HEK293 (cell line): Measurements from ENCODE around the gene GUCA2B.

ENCODE experiments used
- CTCF ChIP-seq: fragments of 450-650 bp; formaldehyde crosslinking; IDR thresholded peaks from 2 replicates; pipeline ENCODE4 v1.5.1; 2016; ENCODE audit warnings: missing biosample characterization, missing genetic modification characterization
- HIC1 ChIP-seq: fragments of 450-650 bp; formaldehyde crosslinking; IDR thresholded peaks from 2 replicates; pipeline ENCODE4 v1.5.1; 2016; ENCODE audit warnings: missing biosample characterization, missing genetic modification characterization
- PATZ1 ChIP-seq: fragments of 450-650 bp; formaldehyde crosslinking; IDR thresholded peaks from 2 replicates; pipeline ENCODE4 v1.5.1; 2016; ENCODE audit warnings: missing biosample characterization, missing genetic modification characterization
- PBX3 ChIP-seq: sonication (generic); formaldehyde crosslinking; IDR thresholded peaks from 2 replicates; pipeline ENCODE4 v1.8.1; 2022; ENCODE audit warnings: mild to moderate bottlenecking, moderate library complexity, missing genetic modification reagents
- PRDM4 ChIP-seq: fragments of 450-650 bp; formaldehyde crosslinking; IDR thresholded peaks from 2 replicates; pipeline ENCODE4 v1.5.1; 2017; ENCODE audit warnings: missing biosample characterization, missing genetic modification characterization
- PRDM6 ChIP-seq: fragments of 450-650 bp; formaldehyde crosslinking; IDR thresholded peaks from 2 replicates; pipeline ENCODE4 v1.5.1; 2017; ENCODE audit warnings: missing biosample characterization, missing genetic modification characterization
- SP7 ChIP-seq: fragments of 450-650 bp; formaldehyde crosslinking; IDR thresholded peaks from 2 replicates; pipeline ENCODE4 v1.5.1; 2016; ENCODE audit warnings: missing biosample characterization, missing genetic modification characterization
- YY2 ChIP-seq: fragments of 450-650 bp; formaldehyde crosslinking; IDR thresholded peaks from 2 replicates; pipeline ENCODE4 v1.5.1; 2016; ENCODE audit warnings: missing biosample characterization, missing genetic modification characterization
- ZBTB1 ChIP-seq: fragments of 450-650 bp; formaldehyde crosslinking; IDR thresholded peaks from 2 replicates; pipeline ENCODE4 v1.5.1; 2016; ENCODE audit warnings: missing biosample characterization, missing genetic modification characterization
- ZBTB44 ChIP-seq: fragments of 450-650 bp; IDR thresholded peaks from 2 replicates; pipeline ENCODE4 v1.5.1; 2018; ENCODE audit warnings: missing biosample characterization, mild to moderate bottlenecking, missing genetic modification characterization
- ZFP69B ChIP-seq: fragments of 450-650 bp; formaldehyde crosslinking; IDR thresholded peaks from 2 replicates; pipeline ENCODE4 v1.5.1; 2016; ENCODE audit warnings: missing biosample characterization, missing genetic modification characterization
- ZNF148 ChIP-seq: fragments of 450-650 bp; formaldehyde crosslinking; IDR thresholded peaks from 2 replicates; pipeline ENCODE4 v1.5.0; 2017; ENCODE audit warnings: missing biosample characterization, missing genetic modification characterization, borderline replicate concordance
- ZNF16 ChIP-seq: fragments of 450-650 bp; formaldehyde crosslinking; IDR thresholded peaks from 2 replicates; pipeline ENCODE4 v1.5.1; 2016; ENCODE audit warnings: low read depth, missing biosample characterization, missing genetic modification characterization
- ZNF18 ChIP-seq: fragments of 450-650 bp; formaldehyde crosslinking; IDR thresholded peaks from 2 replicates; pipeline ENCODE4 v1.5.1; 2016; ENCODE audit warnings: missing biosample characterization, missing genetic modification characterization
- ZNF302 ChIP-seq: fragments of 450-650 bp; formaldehyde crosslinking; IDR thresholded peaks from 2 replicates; pipeline ENCODE4 v1.5.1; 2016; ENCODE audit warnings: missing biosample characterization, missing genetic modification characterization, low read depth
- ZNF350 ChIP-seq: fragments of 450-650 bp; formaldehyde crosslinking; IDR thresholded peaks from 2 replicates; pipeline ENCODE4 v1.5.0; 2017; ENCODE audit warnings: missing biosample characterization, mild to moderate bottlenecking, missing genetic modification characterization
- ZNF354C ChIP-seq: fragments of 450-650 bp; formaldehyde crosslinking; IDR thresholded peaks from 2 replicates; pipeline ENCODE4 v1.5.1; 2016; ENCODE audit warnings: missing biosample characterization, missing genetic modification characterization, low read depth, borderline replicate concordance
- ZNF488 ChIP-seq: fragments of 450-650 bp; formaldehyde crosslinking; IDR thresholded peaks from 2 replicates; pipeline ENCODE4 v1.5.1; 2016; ENCODE audit warnings: missing biosample characterization, missing genetic modification characterization
- ZNF514 ChIP-seq: fragments of 450-650 bp; formaldehyde crosslinking; IDR thresholded peaks from 2 replicates; pipeline ENCODE4 v1.5.1; 2016; ENCODE audit warnings: missing biosample characterization, missing genetic modification characterization
- ZNF560 ChIP-seq: fragments of 450-650 bp; formaldehyde crosslinking; IDR thresholded peaks from 2 replicates; pipeline ENCODE4 v1.5.1; 2017; ENCODE audit warnings: missing biosample characterization, missing genetic modification characterization, borderline replicate concordance

GUCA2B gene

GRCh38 chr1:42177541-42177981 lies 24.4 kb downstream of the GUCA2B start (continued):
- TF ChIP-seq PRDM4 (tag by site-specific recombination) (peak; percentile 84), PBX3 (no peak), ZFP69B (tag by site-specific recombination) (no peak), SP7 (tag by site-specific recombination) (peak; percentile 86), ZNF488 (tag by site-specific recombination) (0 out of 2 replicates have a peak, but pooled peaks have one; percentile 65), ZNF148 (tag by site-specific recombination) (no peak), ZBTB1 (tag by site-specific recombination) (no peak), ZNF302 (tag by site-specific recombination) (no peak), HIC1 (peak; percentile 84), ZNF350 (no peak), YY2 (tag by site-specific recombination) (0 out of 2 replicates have a peak, but pooled peaks have one; percentile 69), ZNF354C (no peak), ZNF16 (no peak), ZNF560 (tag by site-specific recombination) (no peak), PATZ1 (peak; percentile 44; the same call in 1 of the 2 replicates), PRDM6 (peak; percentile 78), CTCF (tag by site-specific recombination) (no peak), ZNF514 (tag by site-specific recombination) (no peak), ZNF18 (tag by site-specific recombination) (peak; percentile 61; the same call in 1 of the 2 replicates), ZBTB44 (tag by site-specific recombination) (no peak)
